Measurements from ENCODE around the gene PITPNM3.

The PITPNM3 gene

DNA sequence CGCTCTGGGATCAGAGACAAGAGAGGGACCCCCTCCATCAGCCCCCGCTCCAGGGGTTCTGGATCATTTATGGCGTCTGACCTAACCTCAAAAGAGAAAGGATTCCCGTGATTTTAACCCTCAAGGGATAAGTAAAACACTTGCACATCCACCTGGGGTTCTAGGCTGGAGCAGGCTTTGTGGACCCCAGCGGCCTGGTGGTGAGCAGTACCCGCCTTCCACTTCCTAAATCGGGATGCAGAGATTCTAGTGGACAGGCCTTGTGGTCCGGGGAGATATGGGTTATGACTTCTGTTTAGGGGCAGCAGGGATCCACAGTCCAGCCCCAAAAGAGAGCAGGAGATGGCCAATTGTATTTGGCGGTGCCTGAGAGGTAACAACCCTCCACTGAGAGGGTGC, 684 bp upstream of the PITPNM3 start:
- Histone ChIP-seq H3K27ac (no peak overlapping the region), H3K9ac (no peak overlapping the region), H3K4me3 (IDR thresholded peaks at IDR 0.05; ENCODE audit: insufficient read depth, low read depth, low read length) (no peak overlapping the region), H3K36me3 (ENCODE audit: insufficient read depth) (no peaks in the 10 kb centered on the region), H4K20me1 (ENCODE audit: insufficient read depth) (no peaks in the 10 kb centered on the region), H3K4me2 (no peak overlapping the region), H3K79me2 (ENCODE audit: insufficient read depth, low read depth) (no peaks in the 10 kb centered on the region), H3K4me1 (ENCODE audit: low read depth, poor library complexity, severe bottlenecking) (no peaks in the 10 kb centered on the region), H3K27me3 (ENCODE audit: insufficient read depth, low read depth) (no peaks in the 10 kb centered on the region), H2AFZ (ENCODE audit: low read depth) (no peak overlapping the region)
- TF ChIP-seq, protein P1, sequence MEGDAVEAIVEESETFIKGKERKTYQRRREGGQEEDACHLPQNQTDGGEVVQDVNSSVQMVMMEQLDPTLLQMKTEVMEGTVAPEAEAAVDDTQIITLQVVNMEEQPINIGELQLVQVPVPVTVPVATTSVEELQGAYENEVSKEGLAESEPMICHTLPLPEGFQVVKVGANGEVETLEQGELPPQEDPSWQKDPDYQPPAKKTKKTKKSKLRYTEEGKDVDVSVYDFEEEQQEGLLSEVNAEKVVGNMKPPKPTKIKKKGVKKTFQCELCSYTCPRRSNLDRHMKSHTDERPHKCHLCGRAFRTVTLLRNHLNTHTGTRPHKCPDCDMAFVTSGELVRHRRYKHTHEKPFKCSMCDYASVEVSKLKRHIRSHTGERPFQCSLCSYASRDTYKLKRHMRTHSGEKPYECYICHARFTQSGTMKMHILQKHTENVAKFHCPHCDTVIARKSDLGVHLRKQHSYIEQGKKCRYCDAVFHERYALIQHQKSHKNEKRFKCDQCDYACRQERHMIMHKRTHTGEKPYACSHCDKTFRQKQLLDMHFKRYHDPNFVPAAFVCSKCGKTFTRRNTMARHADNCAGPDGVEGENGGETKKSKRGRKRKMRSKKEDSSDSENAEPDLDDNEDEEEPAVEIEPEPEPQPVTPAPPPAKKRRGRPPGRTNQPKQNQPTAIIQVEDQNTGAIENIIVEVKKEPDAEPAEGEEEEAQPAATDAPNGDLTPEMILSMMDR (conservative IDR thresholded peaks at IDR 0.05; ENCODE audit: low read depth, low read length) = no peak

DNA sequence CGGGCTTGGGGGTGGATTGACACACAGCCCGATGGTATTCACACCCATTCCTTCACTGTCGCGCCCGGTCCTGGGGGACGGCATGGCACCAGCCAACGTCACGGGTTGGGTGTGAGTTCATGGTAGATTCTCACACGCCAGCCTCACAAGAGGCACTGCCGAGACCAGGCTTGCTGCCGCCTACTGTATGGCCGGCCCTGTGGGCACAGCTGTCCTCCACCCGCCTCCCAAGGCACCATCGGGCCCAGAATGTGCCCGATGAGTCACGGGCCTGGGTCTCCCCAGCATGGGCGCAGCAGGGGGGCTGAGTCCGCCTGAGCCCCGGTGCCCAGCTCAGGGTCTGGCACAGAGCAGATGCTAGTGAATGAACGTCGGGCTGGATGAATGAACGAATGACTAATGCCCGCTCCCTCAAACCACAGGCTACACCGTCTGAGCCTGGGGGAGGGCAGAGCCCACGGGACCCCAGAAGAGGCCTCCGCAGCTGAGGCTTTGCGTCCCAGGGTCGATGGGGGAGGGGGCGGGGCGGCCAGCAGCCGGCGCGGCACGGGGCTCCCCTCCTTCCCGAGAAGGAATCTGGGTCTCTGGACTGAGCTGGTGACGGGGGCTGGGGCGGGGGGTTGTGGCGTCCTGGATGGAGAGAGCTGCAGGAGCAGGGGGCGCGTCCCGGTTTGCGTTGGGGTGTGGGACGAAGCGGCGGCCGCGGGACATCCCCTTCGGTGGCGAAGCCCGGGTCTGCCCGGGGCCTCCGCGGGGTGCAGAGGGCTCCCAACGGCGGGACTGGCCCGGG, 829 bp downstream of the PITPNM3 start:
- H3K4me3 ChIP-seq (IDR thresholded peaks at IDR 0.05; ENCODE audit: insufficient read depth, low read depth, low read length) = no peak overlapping the region
- TF ChIP-seq, protein P1 (conservative IDR thresholded peaks at IDR 0.05; ENCODE audit: low read depth, low read length) = no peak
- no peak overlapping the region for H3K27ac ChIP-seq
- no peaks in the 10 kb centered on the region for H3K4me1 ChIP-seq (ENCODE audit: low read depth, poor library complexity, severe bottlenecking)
- no peaks in the 10 kb centered on the region for H4K20me1 ChIP-seq (ENCODE audit: insufficient read depth)
- no peak overlapping the region for H3K4me2 ChIP-seq
- no peaks in the 10 kb centered on the region for H3K79me2 ChIP-seq (ENCODE audit: insufficient read depth, low read depth)
- no peaks in the 10 kb centered on the region for H3K36me3 ChIP-seq (ENCODE audit: insufficient read depth)
- H3K27me3 ChIP-seq (ENCODE audit: insufficient read depth, low read depth) = no peaks in the 10 kb centered on the region
- H3K9ac ChIP-seq = no peak overlapping the region
- H2AFZ ChIP-seq (ENCODE audit: low read depth) = no peak overlapping the region

DNA sequence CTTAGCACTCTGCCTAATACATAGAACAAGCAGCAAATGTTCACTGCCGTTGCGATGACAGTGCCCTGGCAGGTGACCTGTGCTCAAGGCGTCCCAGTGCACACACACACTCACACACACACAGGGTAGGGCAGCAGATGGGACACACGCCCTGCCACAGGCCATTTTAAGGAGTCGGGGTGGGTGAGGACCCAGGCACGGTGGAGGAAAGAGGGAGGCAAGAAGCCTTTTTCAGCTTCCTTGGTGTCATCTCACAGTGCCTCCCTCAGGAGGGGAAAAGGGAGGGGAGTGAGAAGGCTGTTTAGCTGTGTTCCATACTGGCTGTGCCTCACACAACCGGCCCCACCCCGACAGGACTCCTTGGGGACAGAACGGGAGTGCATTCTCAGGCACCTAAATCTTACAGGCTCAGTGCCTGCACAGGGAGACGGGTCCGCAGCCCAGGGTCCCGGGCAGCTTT, 1.5 kb downstream of the PITPNM3 start:
- no peaks in the 10 kb centered on the region for H4K20me1 ChIP-seq (ENCODE audit: insufficient read depth)
- no peak overlapping the region for H3K4me2 ChIP-seq
- no peaks in the 10 kb centered on the region for H3K4me1 ChIP-seq (ENCODE audit: low read depth, poor library complexity, severe bottlenecking)
- no peak overlapping the region for H3K27ac ChIP-seq
- H3K27me3 ChIP-seq (ENCODE audit: insufficient read depth, low read depth) = no peaks in the 10 kb centered on the region
- H3K36me3 ChIP-seq (ENCODE audit: insufficient read depth) = no peaks in the 10 kb centered on the region
- no peaks in the 10 kb centered on the region for H3K79me2 ChIP-seq (ENCODE audit: insufficient read depth, low read depth)
- TF ChIP-seq, protein P1 (conservative IDR thresholded peaks at IDR 0.05; ENCODE audit: low read depth, low read length) = no peak
- no peak overlapping the region for H2AFZ ChIP-seq (ENCODE audit: low read depth)
- H3K9ac ChIP-seq = no peak overlapping the region
- no peak overlapping the region for H3K4me3 ChIP-seq (IDR thresholded peaks at IDR 0.05; ENCODE audit: insufficient read depth, low read depth, low read length)

DNA sequence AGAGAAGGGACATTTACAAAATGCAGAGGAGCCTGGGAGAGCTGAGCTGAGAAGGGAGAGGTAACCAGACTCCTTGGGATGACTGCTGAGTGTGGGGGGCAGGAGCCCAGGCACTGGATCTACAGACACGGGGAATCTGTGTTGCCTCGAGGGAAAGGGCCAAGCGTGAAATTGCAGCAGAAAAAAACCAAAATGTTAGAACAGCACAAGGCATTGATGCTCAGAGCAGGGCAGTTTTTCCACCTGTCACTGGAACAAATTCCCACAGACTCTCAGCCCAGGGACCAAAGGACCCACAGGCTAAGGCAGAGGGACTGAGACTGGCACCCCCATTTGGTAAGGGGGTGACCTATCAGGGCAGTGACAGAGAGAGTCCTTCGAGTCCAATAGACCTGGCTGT, 2.0 kb downstream of the PITPNM3 start:
- TF ChIP-seq, protein P1 (conservative IDR thresholded peaks at IDR 0.05; ENCODE audit: low read depth, low read length) = no peak
- H3K79me2 ChIP-seq (ENCODE audit: insufficient read depth, low read depth) = no peaks in the 10 kb centered on the region
- no peak overlapping the region for H3K4me3 ChIP-seq (IDR thresholded peaks at IDR 0.05; ENCODE audit: insufficient read depth, low read depth, low read length)
- no peaks in the 10 kb centered on the region for H4K20me1 ChIP-seq (ENCODE audit: insufficient read depth)
- H3K36me3 ChIP-seq (ENCODE audit: insufficient read depth) = no peaks in the 10 kb centered on the region
- H3K4me2 ChIP-seq = no peak overlapping the region
- no peak overlapping the region for H2AFZ ChIP-seq (ENCODE audit: low read depth)
- H3K9ac ChIP-seq = no peak overlapping the region
- H3K4me1 ChIP-seq (ENCODE audit: low read depth, poor library complexity, severe bottlenecking) = no peaks in the 10 kb centered on the region
- no peak overlapping the region for H3K27ac ChIP-seq
- H3K27me3 ChIP-seq (ENCODE audit: insufficient read depth, low read depth) = no peaks in the 10 kb centered on the region
